Uterus (tissue), 4 donors: ENCODE measurements around the gene TCEA2. TPM values are rescaled to one million over a fixed set of nuclear protein-coding genes. Genes with fewer than 3 reads are reported as not detected.

ENCODE experiments used
- DNase-seq, 2 donors: peaks; one replicate each; pipeline ENCODE4 v3.0.0-alpha.2; 2019 to 2020
- H3K27ac ChIP-seq, 2 donors: fragments of 200-600 bp; sonication (generic); 1 replicate in 1 of 2; 2 replicates in 1 of 2; pipeline ENCODE4 v1.5.1; 2016 to 2018
- H3K27me3 ChIP-seq, 2 donors: fragments of 200-600 bp; sonication (generic); one replicate each; pipeline ENCODE4 v1.5.1; 2018 to 2019; ENCODE audit warnings: control low read depth in 1 of 2
- H3K36me3 ChIP-seq, 2 donors: fragments of 200-600 bp; sonication (generic); one replicate each; pipeline ENCODE4 v1.5.1; 2019; ENCODE audit warnings: control low read depth in 1 of 2
- H3K4me1 ChIP-seq, 2 donors: fragments of 200-600 bp; sonication (generic); one replicate each; pipeline ENCODE4 v1.5.1; 2018 to 2019; ENCODE audit warnings: control low read depth in 1 of 2
- H3K4me3 ChIP-seq, 2 donors: fragments of 200-600 bp; sonication (generic); 1 replicate in 1 of 2; 2 replicates in 1 of 2; pipeline ENCODE4 v1.5.1; 2018 to 2019; ENCODE audit warnings: mild to moderate bottlenecking in 1 of 2
- H3K9me3 ChIP-seq, 2 donors: fragments of 200-600 bp; sonication (generic); one replicate each; pipeline ENCODE4 v1.5.1; 2019; ENCODE audit warnings: control low read depth in 1 of 2
- POLR2A ChIP-seq, 2 donors: fragments of 450-650 bp; IDR thresholded peaks; one replicate each; pipeline ENCODE4 v1.6.1; 2016; ENCODE audit warnings: antibody characterized with exemption in 2 of 2, mild to moderate bottlenecking in 1 of 2, moderate library complexity in 1 of 2
- intact Hi-C: fragments of 100-400 bp; cut with DNase I; formaldehyde crosslinking; loops from one replicate; pipeline ENCODE4 v1.15.1; 2023; ENCODE audit warnings: low total_unique reads
- total RNA-seq, 4 donors: library from RNA; depleted of rRNA in 3 of 4; stranded (reverse); fragments of >200 nt in 3 of 4; gene quantifications; one replicate each; pipeline versions ENCODE4 v1.1.0 to v1.2.4, GENCODE V29; 2014 to 2023
- TF ChIP-seq, protein P1 (sequence below), 4 experiments: fragments of 200-600 bp in 2 of 4; fragments of 450-650 bp in 2 of 4; sonication (generic) in 2 of 4; IDR thresholded peaks; one replicate each; pipeline ENCODE4 v1.5.1; 2016 to 2019; ENCODE audit warnings: antibody characterized with exemption in 4 of 4, mild to moderate bottlenecking in 2 of 4, moderate library complexity in 1 of 4
- donor health status: DM: yes; HTN: yes; CAD: no.

TCEA2 gene
- total RNA-seq, 4 donors from 2014 or later, result 21.5 to 75.4 (median 27.2) TPM

GRCh38 chr20:64069614-64070243, 6.7 kb downstream of the TCEA2 start:
- H3K36me3 ChIP-seq, result no peaks in the 10 kb centered on the region
- intact Hi-C loops, result no loop called here
- H3K9me3 ChIP-seq, result no peaks in the 10 kb centered on the region

DNA sequence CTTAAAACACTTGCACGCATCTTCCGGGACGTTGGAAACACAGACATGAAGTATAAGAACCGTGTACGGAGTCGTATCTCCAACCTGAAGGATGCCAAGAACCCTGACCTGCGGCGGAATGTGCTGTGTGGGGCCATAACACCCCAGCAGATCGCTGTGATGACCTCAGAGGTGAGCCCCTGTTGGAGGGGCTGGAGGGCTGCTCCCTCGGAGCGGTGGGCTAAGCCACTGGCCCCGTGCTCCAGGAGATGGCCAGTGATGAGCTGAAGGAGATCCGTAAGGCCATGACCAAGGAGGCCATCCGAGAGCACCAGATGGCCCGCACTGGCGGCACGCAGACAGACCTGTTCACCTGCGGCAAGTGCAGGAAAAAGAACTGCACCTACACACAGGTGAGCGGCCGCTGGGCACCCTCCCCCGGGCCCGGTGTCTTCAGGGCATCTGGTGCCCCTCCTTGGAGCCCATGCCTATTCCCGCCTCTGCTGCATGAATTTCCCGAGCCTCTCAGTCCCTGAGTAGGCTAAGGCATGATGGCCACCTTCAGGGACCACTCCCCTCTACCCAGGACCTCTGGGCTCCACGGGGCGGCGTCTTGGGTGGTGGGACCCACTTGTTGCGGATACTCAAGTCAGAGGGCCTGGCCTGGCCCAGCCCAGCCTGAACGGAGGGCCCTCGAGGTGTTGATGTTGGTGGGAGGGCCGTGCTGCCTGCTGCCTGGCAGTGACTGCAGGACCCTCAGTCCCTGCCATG, 7.4 kb downstream of the TCEA2 start:
- Histone ChIP-seq H3K27me3 (no peaks in the 10 kb centered on the region), H3K27ac (no peak overlapping the region), H3K4me1 (no peaks in the 10 kb centered on the region), H3K4me3 (no peak overlapping the region), H3K9me3 (no peaks in the 10 kb centered on the region), H3K36me3 (no peaks in the 10 kb centered on the region)
- no peak for TF ChIP-seq POLR2A (IDR thresholded peaks at IDR 0.05)
- DNase-seq, result no peak
- intact Hi-C loops, result no loop called here

More at GRCh38 chr20:64069614-64070243, 6.7 kb downstream of the TCEA2 start:
- H3K4me1 ChIP-seq, result peaks cover 0 to 3% of the 10 kb centered on the region in 2 donors
- H3K27ac ChIP-seq, result no peak overlapping the region
- TF ChIP-seq POLR2A (IDR thresholded peaks at IDR 0.05), result no peak
- TF ChIP-seq, protein P1, sequence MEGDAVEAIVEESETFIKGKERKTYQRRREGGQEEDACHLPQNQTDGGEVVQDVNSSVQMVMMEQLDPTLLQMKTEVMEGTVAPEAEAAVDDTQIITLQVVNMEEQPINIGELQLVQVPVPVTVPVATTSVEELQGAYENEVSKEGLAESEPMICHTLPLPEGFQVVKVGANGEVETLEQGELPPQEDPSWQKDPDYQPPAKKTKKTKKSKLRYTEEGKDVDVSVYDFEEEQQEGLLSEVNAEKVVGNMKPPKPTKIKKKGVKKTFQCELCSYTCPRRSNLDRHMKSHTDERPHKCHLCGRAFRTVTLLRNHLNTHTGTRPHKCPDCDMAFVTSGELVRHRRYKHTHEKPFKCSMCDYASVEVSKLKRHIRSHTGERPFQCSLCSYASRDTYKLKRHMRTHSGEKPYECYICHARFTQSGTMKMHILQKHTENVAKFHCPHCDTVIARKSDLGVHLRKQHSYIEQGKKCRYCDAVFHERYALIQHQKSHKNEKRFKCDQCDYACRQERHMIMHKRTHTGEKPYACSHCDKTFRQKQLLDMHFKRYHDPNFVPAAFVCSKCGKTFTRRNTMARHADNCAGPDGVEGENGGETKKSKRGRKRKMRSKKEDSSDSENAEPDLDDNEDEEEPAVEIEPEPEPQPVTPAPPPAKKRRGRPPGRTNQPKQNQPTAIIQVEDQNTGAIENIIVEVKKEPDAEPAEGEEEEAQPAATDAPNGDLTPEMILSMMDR (IDR thresholded peaks at IDR 0.05), result peak in 3 of 4 experiments; percentile 22 to 42 (median 41)
- DNase-seq, result no peak
- no peaks in the 10 kb centered on the region for H3K27me3 ChIP-seq
- H3K4me3 ChIP-seq, result no peak overlapping the region

DNA sequence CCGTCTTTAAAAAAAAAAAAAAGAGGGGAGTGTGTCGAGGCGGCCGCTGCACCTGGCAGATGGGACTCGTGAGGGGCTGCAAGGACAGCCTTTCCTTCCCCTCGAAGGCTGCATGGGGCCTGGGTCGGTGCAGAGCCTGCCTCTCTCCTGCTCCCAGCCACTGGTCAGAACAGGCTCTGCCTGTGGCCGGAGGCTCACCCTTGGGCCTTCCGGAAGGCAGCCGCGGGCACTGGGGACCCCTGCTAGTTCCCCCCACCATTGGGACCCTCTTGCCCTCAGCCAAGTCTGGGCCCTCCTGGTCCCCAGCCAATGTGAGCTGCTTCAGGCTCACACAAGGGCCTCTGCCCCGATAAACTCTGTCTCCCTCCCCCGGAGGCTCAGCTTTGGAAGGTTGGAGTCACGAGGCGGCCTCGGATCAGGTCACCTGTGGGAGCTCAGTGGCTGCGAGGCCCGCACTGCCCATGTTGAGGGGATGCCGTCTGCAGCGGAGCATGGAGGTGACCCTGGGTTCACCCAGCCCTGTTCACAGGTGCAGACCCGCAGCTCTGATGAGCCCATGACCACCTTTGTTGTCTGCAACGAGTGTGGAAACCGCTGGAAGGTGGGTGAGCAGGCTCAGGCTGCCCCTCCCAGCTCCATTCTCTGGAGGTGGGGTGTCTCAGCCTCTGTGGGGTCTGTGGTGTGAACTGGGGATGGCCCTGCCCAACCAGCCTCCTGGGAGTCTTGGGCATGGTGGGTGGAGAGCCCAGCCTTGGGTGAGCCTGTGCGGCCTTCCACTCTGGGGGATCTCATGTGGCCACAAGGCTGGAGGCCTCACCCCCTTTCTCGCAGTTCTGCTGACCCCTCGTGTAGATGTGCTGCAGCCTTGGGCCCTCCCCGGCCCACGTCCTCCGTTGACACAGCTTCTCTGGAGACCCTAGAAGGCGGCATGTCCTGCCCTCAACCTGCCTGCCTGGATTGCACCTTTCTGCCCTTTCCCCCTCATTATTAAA, 8.6 kb downstream of the TCEA2 start:
- Histone ChIP-seq H3K27me3 (no peaks in the 10 kb centered on the region), H3K4me1 (no peaks in the 10 kb centered on the region), H3K27ac (no peak overlapping the region), H3K4me3 (no peak overlapping the region), H3K9me3 (no peaks in the 10 kb centered on the region), H3K36me3 (no peaks in the 10 kb centered on the region)
- DNase-seq, result no peak
- intact Hi-C loops, result no loop called here
- TF ChIP-seq POLR2A (IDR thresholded peaks at IDR 0.05), result no peak
- TF ChIP-seq, protein P1 (IDR thresholded peaks at IDR 0.05), result no peak

- H3K4me3 ChIP-seq, result no peak overlapping the region
- no peaks in the 10 kb centered on the region for H3K36me3 ChIP-seq
- H3K27ac ChIP-seq, result no peak overlapping the region
- TF ChIP-seq POLR2A (IDR thresholded peaks at IDR 0.05), result no peak
- TF ChIP-seq, protein P1 (IDR thresholded peaks at IDR 0.05), result no peak
- no peaks in the 10 kb centered on the region for H3K9me3 ChIP-seq
- no peaks in the 10 kb centered on the region for H3K4me1 ChIP-seq
- DNase-seq, result no peak
- intact Hi-C loops, result no loop called here
- H3K27me3 ChIP-seq, result peaks cover 0 to 2% of the 10 kb centered on the region in 2 donors
These were observed 9.6 kb downstream of the TCEA2 start for GRCh38 chr20:64072498-64073063.

DNA sequence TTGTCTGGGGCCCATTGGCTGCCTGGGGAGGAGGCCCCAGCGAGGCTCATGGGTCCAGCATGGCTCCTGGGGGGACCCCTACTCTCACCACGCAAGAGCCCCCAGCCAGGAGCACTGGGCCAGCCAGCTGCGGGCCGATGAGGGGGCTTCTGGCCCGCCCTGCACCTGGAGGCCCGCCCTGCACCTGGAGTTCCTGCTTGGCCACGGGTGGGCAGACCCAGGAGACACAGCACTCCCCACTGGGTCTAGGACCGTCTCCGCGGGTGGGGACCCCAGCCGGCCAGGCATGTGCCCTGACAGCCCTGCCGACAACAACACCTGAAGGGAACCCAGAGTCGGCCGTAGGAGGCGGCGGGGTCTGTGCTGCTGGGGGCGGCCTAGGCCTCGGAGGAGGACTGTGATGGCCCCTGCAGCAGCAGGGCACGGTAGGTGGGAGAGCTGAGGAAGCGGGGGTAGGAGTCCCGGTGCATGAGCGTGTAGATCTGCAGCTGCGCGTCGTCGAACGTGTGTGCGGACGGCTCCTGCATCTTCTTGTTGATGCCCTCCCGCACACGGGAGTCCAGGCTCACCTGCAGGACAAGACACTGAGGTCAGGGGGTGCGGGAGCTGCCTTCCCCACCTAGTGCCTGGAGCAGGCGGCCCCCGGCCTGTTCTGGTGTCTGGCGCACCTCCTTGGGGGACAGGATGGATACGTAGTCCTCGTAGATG, 10.6 kb downstream of the TCEA2 start:
- no peak for DNase-seq
- Histone ChIP-seq H3K36me3 (no peaks in the 10 kb centered on the region), H3K27ac (no peak overlapping the region), H3K9me3 (no peaks in the 10 kb centered on the region), H3K27me3 (peaks cover 0 to 12% of the 10 kb centered on the region in 2 donors), H3K4me3 (no peak overlapping the region), H3K4me1 (peaks cover 0 to 2% of the 10 kb centered on the region in 2 donors)
- intact Hi-C loops, result no loop called here
- TF ChIP-seq, protein P1 (IDR thresholded peaks at IDR 0.05), result no peak
- no peak for TF ChIP-seq POLR2A (IDR thresholded peaks at IDR 0.05)
